DMS 273 (cell line): Measurements from ENCODE around the gene TSKS.

Source experiments
- DNase-seq: peaks from one replicate; lab custom pipeline; 2025; ENCODE audit not compliant: unreplicated experiment; lab: John Stamatoyannopoulos, UW

The TSKS gene

DNA sequence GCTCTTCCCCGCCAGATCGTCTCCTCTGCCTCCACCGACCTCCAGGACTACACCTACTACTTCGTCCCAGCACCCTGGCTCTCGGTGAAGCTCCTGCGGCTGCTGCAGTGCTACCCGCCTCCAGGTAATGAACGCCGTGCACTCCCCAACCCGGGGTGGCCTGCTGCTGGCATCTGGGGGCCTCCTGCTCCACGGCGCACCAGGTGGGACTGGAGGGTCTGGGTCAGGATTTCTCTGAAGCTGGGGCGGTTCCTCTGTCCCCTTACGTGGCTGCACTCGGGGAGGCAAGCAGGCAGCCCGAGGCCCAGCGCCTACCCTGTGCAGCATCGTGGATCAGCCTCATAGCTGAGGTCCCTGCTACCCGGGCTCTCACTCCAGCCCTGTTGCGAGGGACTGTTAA is 32.5 kb upstream of the TSKS start:
- no peak for DNase-seq

GRCh38 chr19:49793561-49793840 is 30.4 kb upstream of the TSKS start:
- no peak for DNase-seq

DNA sequence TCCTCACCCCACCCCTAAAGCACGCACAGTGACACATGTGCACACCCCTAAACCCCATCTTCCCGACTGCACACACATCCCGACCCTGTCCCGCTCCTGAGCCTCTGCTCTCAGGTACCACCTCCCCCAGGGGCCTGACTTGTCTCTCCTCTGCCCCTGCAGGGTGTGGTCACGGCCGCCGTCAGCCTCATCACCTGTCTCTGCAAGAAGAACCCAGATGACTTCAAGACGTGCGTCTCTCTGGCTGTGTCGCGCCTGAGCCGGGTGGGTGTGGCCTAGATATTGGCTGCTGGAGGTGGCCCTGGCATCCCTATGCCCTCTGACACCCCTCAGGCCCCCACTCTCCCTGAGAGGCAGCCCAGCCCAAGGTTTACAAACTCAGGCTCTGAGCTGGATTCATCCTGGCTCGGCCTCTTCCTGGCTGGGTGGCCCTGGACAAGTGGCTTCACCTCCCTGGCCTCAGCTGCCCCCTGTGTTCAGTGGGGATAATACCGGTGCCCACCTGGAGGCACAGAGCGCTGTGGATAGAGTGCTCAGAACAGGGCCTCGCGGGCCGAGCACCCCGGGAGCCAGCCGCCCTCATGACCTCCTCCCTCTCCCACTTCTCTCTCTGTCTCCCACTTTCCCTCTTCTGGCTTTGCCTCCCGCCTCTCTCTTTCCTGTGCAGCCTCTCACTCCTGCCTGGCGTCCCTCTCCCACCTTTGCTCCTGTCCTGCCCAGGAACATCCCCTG is 29.9 kb upstream of the TSKS start:
- DNase-seq = no peak

DNA sequence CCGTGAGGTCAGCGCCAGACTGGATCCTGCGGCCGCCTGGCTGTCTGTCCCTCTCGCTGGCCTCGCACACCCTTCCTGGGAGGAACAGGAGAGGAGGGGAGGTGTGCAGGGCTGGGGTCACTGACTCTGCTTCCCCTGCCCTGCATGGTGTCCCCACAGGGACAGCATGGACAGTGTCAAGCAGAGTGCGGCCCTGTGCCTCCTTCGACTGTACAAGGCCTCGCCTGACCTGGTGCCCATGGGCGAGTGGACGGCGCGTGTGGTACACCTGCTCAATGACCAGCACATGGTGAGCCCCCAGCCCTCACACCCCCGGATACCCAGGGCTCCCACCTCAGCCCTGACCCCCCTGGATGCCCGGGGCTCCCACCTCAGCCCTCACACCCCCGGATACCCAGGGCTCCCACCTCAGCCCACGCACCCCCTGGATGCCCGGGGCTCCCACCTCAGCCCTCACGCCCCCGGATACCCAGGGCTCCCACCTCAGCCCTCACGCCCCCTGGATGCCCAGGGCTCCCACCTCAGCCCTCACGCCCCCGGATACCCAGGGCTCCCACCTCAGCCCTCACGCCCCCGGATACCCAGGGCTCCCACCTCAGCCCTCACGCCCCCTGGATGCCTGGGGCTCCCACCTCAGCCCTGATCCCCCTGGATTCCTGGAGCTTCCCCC is 28.8 kb upstream of the TSKS start:
- DNase-seq = no peak

DNA sequence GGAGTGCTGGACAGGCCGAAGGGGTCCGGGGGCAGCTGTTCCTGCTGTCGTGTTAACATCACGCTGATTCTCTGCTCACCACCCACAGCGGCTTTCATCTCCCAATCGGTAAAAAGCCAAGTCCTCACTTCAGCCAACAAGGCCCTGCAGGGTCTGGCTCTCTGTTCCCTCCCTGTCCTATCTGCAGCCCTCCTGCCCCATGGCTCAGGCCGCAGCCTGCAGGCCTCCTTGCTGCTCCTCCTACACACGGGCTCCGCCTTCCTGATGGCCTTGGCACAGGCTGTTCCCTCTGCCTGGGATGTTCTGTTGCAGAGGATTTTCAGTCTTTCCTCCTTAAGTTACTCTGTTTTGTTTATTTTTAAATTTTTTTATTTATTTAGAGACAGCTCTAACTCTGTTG is 27.8 kb upstream of the TSKS start:
- no peak for DNase-seq

- DNase-seq = no peak
These were observed 25.8 kb upstream of the TSKS start for GRCh38 chr19:49788857-49789256.

GRCh38 chr19:49787746-49788145 is 24.6 kb upstream of the TSKS start:
- DNase-seq = no peak

DNA sequence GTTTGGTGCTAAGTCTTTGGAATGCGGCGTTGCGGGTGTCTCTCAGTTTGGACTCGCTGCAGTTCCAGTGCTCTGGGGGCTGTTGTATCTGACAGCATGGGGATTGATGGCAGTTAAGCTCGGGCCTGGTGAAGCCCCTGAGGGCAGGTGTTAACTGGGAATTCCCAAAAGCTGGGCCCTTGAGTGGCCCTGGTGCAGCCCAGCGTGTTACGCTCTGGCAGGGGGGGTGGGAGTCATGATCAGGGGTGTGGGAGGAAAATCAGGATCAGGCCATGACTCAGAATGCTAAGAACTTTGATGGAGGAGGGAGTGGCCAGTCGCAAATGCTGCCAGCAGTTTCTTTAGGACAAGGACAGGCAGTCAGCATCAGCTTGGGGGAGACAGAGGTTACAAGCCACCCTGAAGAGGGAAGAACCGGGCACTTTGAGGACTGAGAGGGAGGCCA is 23.3 kb upstream of the TSKS start:
- no peak for DNase-seq

- DNase-seq = no peak
These were observed 19.4 kb upstream of the TSKS start for GRCh38 chr19:49782515-49782914.

- no peak for DNase-seq
These were observed 18.3 kb upstream of the TSKS start for GRCh38 chr19:49781394-49781793.

DNA sequence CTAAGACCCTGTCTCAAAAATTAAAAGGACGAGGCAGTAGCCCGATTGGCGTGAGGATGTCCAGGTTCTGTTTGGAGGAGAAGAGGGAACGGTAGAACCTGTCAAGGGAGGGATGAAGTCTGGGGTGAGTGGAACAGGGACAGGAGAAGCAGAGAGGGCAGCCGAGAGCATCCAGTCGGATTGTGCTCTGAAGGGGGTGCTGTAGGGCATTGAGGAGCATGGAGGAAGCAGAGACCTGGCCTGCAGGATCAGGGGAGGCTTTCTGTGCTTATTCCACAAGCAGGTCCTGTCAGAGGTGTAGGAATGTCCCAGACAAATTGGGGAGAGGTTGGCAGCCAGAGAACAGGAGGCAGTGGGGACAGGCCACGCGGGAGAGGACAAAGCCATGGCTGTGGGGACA is 17.8 kb upstream of the TSKS start:
- DNase-seq = peak; percentile 16

GRCh38 chr19:49779731-49780555 is 16.8 kb upstream of the TSKS start:
- DNase-seq = no peak

- no peak for DNase-seq
These were observed 13.3 kb upstream of the TSKS start for GRCh38 chr19:49776371-49776764.

DNA sequence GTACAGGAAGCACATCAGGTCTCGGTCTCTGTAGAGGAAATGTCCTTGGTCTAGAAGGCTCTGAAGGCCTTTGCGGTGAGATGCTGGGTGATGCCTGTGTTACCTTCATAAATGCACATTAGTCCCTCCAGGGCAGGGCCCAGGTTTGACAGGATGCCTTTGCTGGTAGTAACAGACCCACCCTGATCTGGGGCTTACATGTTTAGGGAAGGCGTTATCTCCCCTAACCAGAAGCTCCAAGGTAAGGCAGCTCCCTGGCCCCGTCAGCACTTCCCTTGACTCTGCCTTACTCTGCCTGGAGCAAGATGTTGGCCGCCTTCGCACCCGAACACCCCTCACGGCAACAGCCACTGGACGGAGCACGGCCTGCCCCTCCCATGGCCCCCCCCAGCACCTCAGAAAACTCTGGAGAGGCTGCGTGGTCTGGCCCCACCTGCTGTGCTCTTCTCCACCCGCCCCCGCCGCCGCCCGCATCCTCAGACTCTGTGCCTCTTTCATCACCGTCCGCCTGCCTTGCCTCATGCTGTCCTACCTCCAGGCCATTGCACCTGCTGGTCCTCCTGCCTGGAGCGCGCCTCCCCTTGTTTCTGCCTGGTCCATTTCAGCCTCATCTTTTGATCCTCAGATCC is 12.8 kb upstream of the TSKS start:
- no peak for DNase-seq

DNA sequence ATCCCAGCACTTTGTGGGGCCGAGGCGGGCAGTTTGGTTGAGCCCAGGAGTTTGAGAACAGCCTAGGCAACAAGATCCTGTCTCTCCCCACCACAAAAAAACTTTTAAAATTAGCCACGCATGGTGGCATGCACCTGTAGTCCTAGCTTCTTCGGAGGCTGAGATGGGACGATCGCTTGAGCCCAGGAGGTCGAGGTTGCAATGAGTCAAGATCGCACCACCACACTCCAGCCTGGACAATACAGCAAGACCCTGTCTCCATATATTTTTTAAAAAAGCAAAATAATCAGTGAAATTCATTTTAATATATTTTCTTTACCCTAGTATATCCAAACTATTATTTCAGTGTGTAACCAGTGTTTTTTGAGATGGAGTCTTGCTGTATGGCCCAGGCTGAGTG is 11.9 kb upstream of the TSKS start:
- no peak for DNase-seq

GRCh38 chr19:49773663-49774350 is 10.7 kb upstream of the TSKS start:
- DNase-seq = no peak

GRCh38 chr19:49772850-49773432 is 9.8 kb upstream of the TSKS start:
- DNase-seq = no peak

GRCh38 chr19:49771674-49772139 is 8.6 kb upstream of the TSKS start:
- DNase-seq = no peak

GRCh38 chr19:49770529-49770928 is 7.4 kb upstream of the TSKS start:
- DNase-seq = no peak

DNA sequence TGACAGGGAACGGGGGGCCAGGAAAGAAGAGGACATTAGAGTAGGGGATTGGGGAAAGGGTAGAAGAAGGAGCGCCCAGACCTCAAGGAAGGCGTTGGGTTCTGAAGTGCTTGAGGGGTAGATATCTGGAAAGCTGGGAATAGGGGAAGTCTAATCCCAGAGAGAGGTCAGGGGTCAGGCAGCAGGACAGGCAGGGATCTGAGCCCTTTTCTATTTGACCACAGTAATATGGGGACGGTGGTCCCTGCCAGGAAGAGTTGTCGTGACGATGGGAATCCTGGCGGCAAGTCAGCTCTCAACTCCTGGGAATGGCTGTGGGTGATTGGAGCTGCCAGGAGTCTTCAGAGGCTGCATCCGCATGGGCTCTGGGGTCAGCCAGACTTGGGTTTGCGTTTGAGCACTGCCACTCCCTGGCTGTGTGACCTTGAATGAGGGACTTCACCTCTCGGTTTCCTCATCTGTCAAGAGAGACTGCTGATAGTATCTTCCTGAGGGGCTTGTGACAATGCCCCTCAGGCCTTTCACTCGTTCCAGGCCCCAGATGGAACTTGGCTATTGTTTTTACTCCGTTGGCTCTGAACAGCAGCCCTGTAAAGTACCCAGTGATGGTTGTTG is 5.0 kb upstream of the TSKS start:
- DNase-seq = no peak
